Measurements from ENCODE around the gene VLDLR. TPM values are rescaled to one million over a fixed set of nuclear protein-coding genes. Genes with fewer than 3 reads are reported as not detected.

The VLDLR gene
- total RNA-seq, 1 experiment from 2014 or later: 5.0 TPM

Other genes starting within 250 kb of the VLDLR start
- not detected in 2 replicates for gene KCNV2, start 95.7 kb downstream of the VLDLR start, total RNA-seq (2022)
- 65.3 and 83.0 TPM in 2 replicates for gene PUM3, start 222.3 kb downstream of the VLDLR start, total RNA-seq (2022)

Data from MCF 10A (cell line).